ENCODE data around the gene ADARB2. TPM values are rescaled to one million over a fixed set of nuclear protein-coding genes. Genes with fewer than 3 reads are reported as not detected.

Gene ADARB2
- total and polyA plus RNA-seq, 2 experiments from 2014 or later, result 2.0 to 5.0 TPM

DNA sequence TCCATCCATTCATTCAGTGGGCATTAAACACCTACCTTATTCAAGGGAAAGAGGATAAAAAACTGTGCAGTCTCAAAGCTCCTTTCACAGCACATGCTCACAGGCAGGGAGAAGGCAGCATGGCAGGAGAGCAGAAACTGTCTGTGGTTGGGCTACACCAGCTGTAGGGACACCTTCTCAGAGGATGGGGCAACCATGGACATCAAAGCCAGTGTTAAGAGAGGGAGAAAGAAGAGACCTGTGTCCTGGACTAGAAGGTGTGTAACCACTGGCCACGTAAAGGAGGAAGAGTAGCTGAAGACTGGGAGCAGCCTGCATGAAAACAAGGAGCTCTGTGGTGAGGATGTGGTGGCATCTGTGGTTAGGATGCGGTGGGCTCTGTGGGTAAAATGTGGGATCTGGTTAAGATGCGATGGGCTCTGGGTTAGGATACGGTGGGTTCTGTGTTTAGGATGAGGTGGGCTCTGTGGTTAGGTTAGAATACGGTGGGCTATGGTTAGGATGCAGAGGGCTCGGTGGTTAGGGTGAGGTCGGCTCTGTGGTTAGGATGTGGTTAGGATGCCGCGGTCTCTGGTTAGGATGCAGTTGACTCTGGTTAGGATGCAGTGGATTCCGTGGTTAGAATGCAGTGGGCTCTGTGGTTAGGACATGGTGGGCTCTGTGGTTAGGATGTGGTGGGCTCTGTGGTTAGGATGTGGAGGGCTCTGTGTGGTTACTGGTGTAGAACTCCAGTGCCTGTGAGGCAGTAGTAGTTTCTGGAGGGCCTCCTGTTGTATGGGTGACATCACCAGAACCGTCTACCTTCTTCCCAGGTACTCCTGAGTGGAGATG lies 483.6 kb downstream of the ADARB2 start:
- H3K36me3 ChIP-seq (ENCODE audit: insufficient read depth), result no peaks in the 10 kb centered on the region
- H3K4me1 ChIP-seq (ENCODE audit: insufficient read depth), result no peaks in the 10 kb centered on the region
- Mint-ChIP-seq H3K27me3 (ENCODE audit: insufficient read depth, low read depth, poor library complexity) (peaks cover 1% of the 10 kb centered on the region), H3K36me3 (ENCODE audit: low read depth) (no peaks in the 10 kb centered on the region), H3K9me3 (no peaks in the 10 kb centered on the region), H3K4me3 (no peak overlapping the region), H3K4me1 (no peaks in the 10 kb centered on the region; the same call in 1 of the 3 replicates), H3K27ac (no peak overlapping the region)
- H3K4me3 ChIP-seq, result no peak overlapping the region
- no peak overlapping the region for H3K4me2 ChIP-seq
- no peak overlapping the region for H3K27ac ChIP-seq (ENCODE audit: low read depth)
- no peaks in the 10 kb centered on the region for H3F3A ChIP-seq (replicated peaks; ENCODE audit: low read depth)
- H3K27me3 ChIP-seq (ENCODE audit: insufficient read depth), result no peaks in the 10 kb centered on the region
- TF ChIP-seq ETS1 (IDR thresholded peaks at IDR 0.05), result no peak
- TF ChIP-seq ZNF331 (CRISPR knock-in tag; IDR thresholded peaks at IDR 0.05; ENCODE audit: low read depth), result no peak
- TF ChIP-seq CREB1 (CRISPR knock-in tag; IDR thresholded peaks at IDR 0.05; ENCODE audit: low read depth), result no peak
- no peak for TF ChIP-seq EZH2 (IDR thresholded peaks at IDR 0.05; ENCODE audit: low read depth, unreplicated experiment)
- TF ChIP-seq ZNF462 (CRISPR knock-in tag; IDR thresholded peaks at IDR 0.05), result no peak
- no peak for TF ChIP-seq POLR2AphosphoS5 (IDR thresholded peaks at IDR 0.05; ENCODE audit: low read depth)
- TF ChIP-seq REST (IDR thresholded peaks at IDR 0.05; ENCODE audit: unreplicated experiment), result no peak
- no peaks in the 10 kb centered on the region for H3K79me2 ChIP-seq (replicated peaks; ENCODE audit: insufficient read depth)
- no peak for ATAC-seq
- no peak overlapping the region for H2AFZ ChIP-seq
- no peaks in the 10 kb centered on the region for H4K20me1 ChIP-seq (replicated peaks; ENCODE audit: insufficient read depth)
- no peaks in the 10 kb centered on the region; the same call in 1 of the 2 replicates for H3K9me2 ChIP-seq (ENCODE audit: insufficient read depth)
- DNase-seq (ENCODE audit: low spot score), result no peak
